ENCODE results near the gene CLEC2L.

- TF ChIP-seq POLR2A (IDR thresholded peaks at IDR 0.05) = no peak
- TF ChIP-seq CTCF (IDR thresholded peaks at IDR 0.05) = no peak
- no peak for TF ChIP-seq POLR2AphosphoS5 (IDR thresholded peaks at IDR 0.05)
- TF ChIP-seq EP300 (IDR thresholded peaks at IDR 0.05; ENCODE audit: low read depth) = no peak
These were observed 27.8 kb upstream of the CLEC2L start for GRCh38 chr7:139495580-139496125.

Measured in transverse colon (tissue), 4 donors.